ENCODE measurements around the gene MTMR2.

GRCh38 chr11:95789506-95790122 lies 134.3 kb downstream of the MTMR2 start, which contains the start of gene FAM76B:
- no peak for TF ChIP-seq CTCF (IDR thresholded peaks at IDR 0.05)
- no peak for TF ChIP-seq EZH2 (IDR thresholded peaks at IDR 0.05; ENCODE audit: borderline replicate concordance, insufficient read depth, low read depth, low read length, poor library complexity, severe bottlenecking)

All from B cell (primary cell).